KMS-11 (cell line): ENCODE measurements around the gene FBXW8.

ENCODE experiments used
- H2AFZ ChIP-seq: fragments of 200-600 bp; sonication (generic); 2 replicates; pipeline ENCODE4 v1.6.1; 2016; ENCODE audit warnings: antibody characterized with exemption, mixed run types, low read depth
- H3K27ac ChIP-seq: fragments of 200-600 bp; sonication (generic); 2 replicates; pipeline ENCODE4 v1.6.1; 2016; ENCODE audit warnings: mild to moderate bottlenecking, mixed run types
- H3K27me3 ChIP-seq: fragments of 200-600 bp; sonication (generic); 2 replicates; pipeline ENCODE4 v1.6.1; 2017; ENCODE audit warnings: mild to moderate bottlenecking, low read depth, mixed run types, moderate library complexity; ENCODE audit not compliant: insufficient read depth
- H3K36me3 ChIP-seq: fragments of 200-600 bp; sonication (generic); 2 replicates; pipeline ENCODE4 v1.6.1; 2017; ENCODE audit warnings: mild to moderate bottlenecking, mixed run types; ENCODE audit not compliant: insufficient read depth
- H3K4me1 ChIP-seq: fragments of 200-600 bp; sonication (generic); 2 replicates; pipeline ENCODE4 v1.6.1; 2016; ENCODE audit warnings: mild to moderate bottlenecking, low read depth, mixed run types; ENCODE audit not compliant: poor library complexity, severe bottlenecking
- H3K4me2 ChIP-seq: fragments of 200-600 bp; sonication (generic); 2 replicates; pipeline ENCODE4 v1.7.0; 2016; ENCODE audit warnings: mild to moderate bottlenecking, mixed run types
- H3K4me3 ChIP-seq: fragments of 200-600 bp; sonication (generic); IDR thresholded peaks from 2 replicates; pipeline ENCODE4 v1.6.1; 2017; ENCODE audit warnings: low read depth, low read length, mixed read lengths; ENCODE audit not compliant: insufficient read depth
- H3K79me2 ChIP-seq: fragments of 200-600 bp; sonication (generic); 2 replicates; pipeline ENCODE4 v1.6.1; 2016; ENCODE audit warnings: low read depth, mixed run types; ENCODE audit not compliant: insufficient read depth
- H3K9ac ChIP-seq: fragments of 200-600 bp; sonication (generic); 2 replicates; pipeline ENCODE4 v1.6.1; 2016; ENCODE audit warnings: mild to moderate bottlenecking, mixed run types
- H4K20me1 ChIP-seq: fragments of 200-600 bp; sonication (generic); 2 replicates; pipeline ENCODE4 v1.6.1; 2016; ENCODE audit warnings: mild to moderate bottlenecking, mixed run types; ENCODE audit not compliant: insufficient read depth
- CTCF ChIP-seq: fragments of 200-600 bp; sonication (generic); conservative IDR thresholded peaks from 2 replicates; pipeline ENCODE4 v1.6.1; 2017; ENCODE audit warnings: low read depth, mild to moderate bottlenecking, antibody characterized with exemption, low read length, moderate library complexity, mixed read lengths

The FBXW8 gene

DNA sequence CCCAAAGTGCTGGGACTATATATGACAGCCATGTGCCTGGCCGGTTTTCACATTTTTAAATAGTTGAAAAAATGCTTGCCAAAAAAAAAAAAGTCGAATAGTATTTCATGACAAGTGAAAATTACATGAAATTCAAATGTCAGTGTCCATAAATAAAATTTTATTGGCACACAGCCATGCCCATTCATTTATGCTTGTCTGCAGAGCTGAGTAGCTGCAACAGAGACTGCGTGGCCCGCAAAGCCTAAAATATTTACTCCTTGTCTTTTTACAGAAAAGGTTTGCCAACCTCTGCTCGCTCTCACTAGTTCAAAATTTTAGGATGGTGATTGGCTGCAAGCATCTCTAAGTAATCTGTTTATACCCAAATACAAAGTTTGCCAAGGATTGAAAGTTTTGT, 139.3 kb downstream of the FBXW8 start:
- H3K9ac ChIP-seq = no peak overlapping the region

GRCh38 chr12:117051380-117051779, 140.6 kb downstream of the FBXW8 start:
- H3K4me1 ChIP-seq = no peaks in the 10 kb centered on the region
- TF ChIP-seq CTCF = no peak
- no peak overlapping the region for H3K4me3 ChIP-seq
- no peaks in the 10 kb centered on the region for H4K20me1 ChIP-seq
- H2AFZ ChIP-seq = no peak overlapping the region
- H3K79me2 ChIP-seq = no peaks in the 10 kb centered on the region
- H3K36me3 ChIP-seq = no peaks in the 10 kb centered on the region
- no peaks in the 10 kb centered on the region for H3K27me3 ChIP-seq
- no peak overlapping the region for H3K4me2 ChIP-seq
- no peak overlapping the region for H3K27ac ChIP-seq
- H3K9ac ChIP-seq = no peak overlapping the region

More for the DNA sequence above, 139.3 kb downstream of the FBXW8 start:
- Histone ChIP-seq H3K4me2 (no peak overlapping the region), H3K27me3 (no peaks in the 10 kb centered on the region), H3K79me2 (no peaks in the 10 kb centered on the region), H3K27ac (no peak overlapping the region), H2AFZ (no peak overlapping the region), H3K4me1 (no peaks in the 10 kb centered on the region), H3K4me3 (no peak overlapping the region), H3K36me3 (no peaks in the 10 kb centered on the region), H4K20me1 (no peaks in the 10 kb centered on the region)
- no peak for TF ChIP-seq CTCF

GRCh38 chr12:117052386-117053049, 141.8 kb downstream of the FBXW8 start:
- TF ChIP-seq CTCF = no peak
- Histone ChIP-seq H3K27ac (no peak overlapping the region), H3K36me3 (no peaks in the 10 kb centered on the region), H3K4me2 (no peak overlapping the region), H3K27me3 (no peaks in the 10 kb centered on the region), H3K4me1 (no peaks in the 10 kb centered on the region), H4K20me1 (no peaks in the 10 kb centered on the region), H2AFZ (no peak overlapping the region), H3K4me3 (no peak overlapping the region), H3K79me2 (no peaks in the 10 kb centered on the region), H3K9ac (no peak overlapping the region)

DNA sequence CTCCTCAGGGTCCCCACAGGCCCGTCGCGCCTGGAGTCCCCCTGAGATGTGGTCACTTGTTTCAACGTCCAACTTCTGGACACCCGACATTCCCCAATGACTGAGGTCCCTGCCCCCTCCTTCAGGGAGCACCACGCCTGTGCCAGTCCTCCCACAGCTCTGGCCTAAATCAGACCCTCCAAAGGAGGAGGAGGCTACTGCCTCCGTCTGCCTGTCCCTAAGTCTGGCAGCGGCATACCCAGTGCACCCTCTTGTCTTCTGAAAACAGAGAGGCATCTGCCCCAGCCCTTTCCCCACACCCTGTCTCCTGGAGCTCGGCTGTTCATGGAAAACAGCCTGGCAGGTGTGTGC, 142.3 kb downstream of the FBXW8 start:
- H4K20me1 ChIP-seq = no peaks in the 10 kb centered on the region
- no peaks in the 10 kb centered on the region for H3K4me1 ChIP-seq
- H2AFZ ChIP-seq = no peak overlapping the region
- no peak overlapping the region for H3K4me3 ChIP-seq
- TF ChIP-seq CTCF = no peak
- no peak overlapping the region for H3K4me2 ChIP-seq
- H3K79me2 ChIP-seq = no peaks in the 10 kb centered on the region
- no peaks in the 10 kb centered on the region for H3K27me3 ChIP-seq
- no peak overlapping the region for H3K27ac ChIP-seq
- no peak overlapping the region for H3K9ac ChIP-seq
- H3K36me3 ChIP-seq = no peaks in the 10 kb centered on the region
